GM19035 (cell line): ENCODE data around the gene RGS2.

Experiments
- ATAC-seq: cut with Tn5 transposase; IDR thresholded peaks from one replicate; pipeline ENCODE4 v1.9.1; 2021; ENCODE audit not compliant: unreplicated experiment

RGS2 gene

GRCh38 chr1:192830595-192831246 is 21.9 kb downstream of the RGS2 start:
- no peak for ATAC-seq

DNA sequence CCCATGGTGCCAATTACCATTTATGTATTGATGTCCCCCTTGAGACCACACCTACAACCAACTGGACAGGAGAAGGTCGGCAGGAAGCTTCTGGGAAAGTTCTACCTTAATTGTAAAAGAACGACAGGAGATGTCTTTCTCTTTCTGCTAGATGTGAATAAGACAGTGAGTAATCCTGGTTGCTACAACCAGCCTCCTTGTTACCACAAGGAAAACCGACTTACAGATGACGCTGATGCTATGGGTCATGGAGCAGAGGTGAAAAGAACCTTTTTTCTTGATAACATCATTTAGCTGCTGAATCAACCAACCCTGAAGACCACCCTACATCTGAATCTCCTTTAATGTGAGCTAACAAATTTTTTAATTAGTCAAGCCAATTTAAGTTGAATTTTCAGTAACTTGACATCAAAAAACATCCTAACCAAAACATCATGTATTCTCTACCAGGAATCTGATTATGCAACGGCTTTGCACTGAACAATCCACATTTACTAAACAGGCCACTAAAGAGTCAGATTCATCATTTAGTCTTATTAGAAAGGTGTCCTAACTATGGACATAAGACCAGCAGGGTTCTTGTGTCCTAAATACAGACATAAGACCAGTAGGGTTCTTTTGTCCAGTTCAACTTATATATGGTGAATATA is 23.0 kb downstream of the RGS2 start:
- no peak for ATAC-seq

GRCh38 chr1:192832492-192832891 is 23.7 kb downstream of the RGS2 start:
- ATAC-seq = no peak

DNA sequence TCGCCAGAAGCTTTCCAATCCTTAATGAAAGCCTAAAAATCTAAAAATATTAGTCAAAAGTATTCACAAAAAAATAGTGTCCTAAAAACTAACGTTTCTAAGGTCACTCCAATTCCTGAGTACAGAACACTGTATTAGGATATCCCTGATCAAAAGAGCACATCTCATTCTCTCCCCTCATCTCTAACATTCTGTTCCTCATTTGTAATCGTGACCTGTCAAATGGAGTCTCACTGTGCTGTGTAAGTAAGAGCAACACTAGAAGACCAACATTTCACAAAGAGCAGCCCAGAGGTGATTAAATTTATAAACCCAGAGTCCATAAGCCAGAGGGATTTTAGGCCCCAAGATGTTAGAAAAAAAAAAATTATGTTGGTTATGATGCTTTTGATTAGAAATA is 26.3 kb downstream of the RGS2 start:
- ATAC-seq = no peak

DNA sequence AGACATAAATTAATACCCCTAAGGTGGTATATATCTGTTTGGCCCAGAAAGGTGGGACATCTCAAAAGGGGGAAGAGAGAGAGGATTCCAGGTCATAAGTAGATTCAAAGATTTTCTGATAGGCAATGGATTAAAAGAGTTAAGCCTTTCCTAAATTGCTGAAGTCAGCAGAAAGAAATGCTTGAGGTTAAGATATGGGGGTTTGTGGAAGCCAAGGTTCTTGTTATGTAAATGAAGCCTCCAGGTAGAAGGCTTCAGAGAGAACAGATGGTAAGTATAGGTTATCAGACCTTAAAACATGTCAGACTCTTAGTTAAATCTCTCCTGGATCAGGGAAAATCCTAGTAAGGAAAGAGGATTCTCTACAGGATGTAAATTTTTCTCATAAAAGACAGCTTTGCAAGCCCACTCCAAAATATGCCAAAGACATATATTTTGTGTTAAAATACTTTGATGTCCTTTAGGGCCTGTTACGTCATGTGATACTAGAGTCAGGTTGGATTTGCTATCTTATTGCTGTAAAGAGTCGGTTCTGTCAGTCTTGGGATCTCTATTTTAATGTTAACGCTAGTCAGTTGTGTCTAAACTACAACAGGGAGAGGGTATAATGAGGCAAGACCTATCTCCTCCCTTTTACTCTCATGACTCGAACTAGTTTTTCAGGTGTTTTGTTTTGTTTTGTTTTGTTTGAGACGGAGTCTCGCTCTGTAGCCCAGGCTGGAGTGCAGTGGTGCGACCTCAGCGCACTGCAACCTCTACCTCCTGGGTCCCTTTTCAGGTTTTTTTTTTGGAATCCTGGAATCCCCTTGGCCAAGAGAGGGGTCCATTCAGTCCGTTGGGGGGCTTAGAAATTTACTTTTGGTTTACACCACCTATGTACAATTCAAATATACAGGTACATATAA is 30.6 kb downstream of the RGS2 start:
- ATAC-seq = no peak

- no peak for ATAC-seq
Measured at GRCh38 chr1:192844360-192844759, 35.5 kb downstream of the RGS2 start.

GRCh38 chr1:192846950-192847349 is 38.1 kb downstream of the RGS2 start:
- no peak for ATAC-seq

GRCh38 chr1:192849011-192849410 is 40.2 kb downstream of the RGS2 start:
- no peak for ATAC-seq

DNA sequence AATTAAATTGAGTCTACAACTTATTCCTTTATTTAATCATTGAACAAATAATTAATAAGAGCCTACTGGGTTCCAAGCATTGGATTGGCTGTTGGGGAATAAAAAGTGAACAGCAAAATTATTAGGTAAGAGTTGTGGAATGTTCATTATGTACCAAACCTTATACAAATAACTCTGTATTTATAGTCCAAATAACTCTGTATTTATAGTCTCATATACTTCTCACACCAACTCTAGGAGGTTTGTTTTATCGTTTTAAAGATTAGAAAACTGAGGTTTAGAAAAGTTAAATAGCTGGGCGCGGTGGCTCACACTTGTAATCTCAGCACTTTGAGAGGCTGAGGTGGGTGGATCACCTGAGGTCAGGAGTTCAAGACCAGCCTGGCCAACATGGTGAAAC is 40.6 kb downstream of the RGS2 start:
- ATAC-seq = no peak

DNA sequence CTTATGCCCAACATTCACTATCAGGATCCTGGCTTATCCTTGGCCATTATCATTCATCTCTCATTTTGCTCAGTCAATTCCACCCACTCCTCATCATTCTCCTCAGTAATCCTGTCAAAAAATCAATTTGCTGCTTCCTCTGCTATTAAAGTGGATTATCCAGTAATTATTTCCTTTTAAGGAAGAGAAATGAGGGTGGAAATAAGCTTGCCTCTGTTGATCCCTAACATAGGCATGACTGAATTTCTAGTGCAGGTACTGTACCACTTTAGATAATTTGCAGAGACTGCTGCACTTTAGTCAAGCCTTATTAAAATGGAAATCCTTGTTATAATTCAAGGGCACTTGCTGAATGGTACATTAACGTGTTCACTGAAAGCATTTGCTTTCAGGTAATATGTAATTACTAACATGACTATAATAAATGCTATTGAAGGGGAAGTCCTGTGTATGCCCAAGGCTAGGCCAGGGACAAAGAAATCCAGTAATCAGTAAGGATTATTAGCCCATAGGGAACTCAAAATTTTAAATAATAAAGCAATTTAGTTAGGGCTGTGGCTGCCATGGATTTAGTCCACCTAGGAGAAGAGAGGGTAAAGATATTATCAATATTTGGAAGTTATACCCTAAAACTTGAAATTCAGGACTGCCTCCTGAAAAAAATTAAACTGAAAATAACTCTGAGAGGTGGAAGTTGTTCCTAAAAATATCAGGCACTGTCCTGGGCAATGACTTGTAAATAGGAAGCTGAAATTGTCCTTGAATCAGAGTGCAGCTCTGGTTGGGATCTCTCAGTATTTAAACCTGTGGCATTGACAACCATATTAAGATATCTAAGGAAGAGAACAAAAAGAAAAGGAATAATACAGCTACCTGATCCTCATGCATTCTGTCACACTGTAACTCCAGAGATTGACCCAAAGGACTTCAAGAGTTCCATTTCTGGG is 43.4 kb downstream of the RGS2 start:
- no peak for ATAC-seq

GRCh38 chr1:192858456-192858855 is 49.6 kb downstream of the RGS2 start:
- ATAC-seq = no peak

GRCh38 chr1:192859808-192860207 is 51.0 kb downstream of the RGS2 start:
- ATAC-seq = no peak

GRCh38 chr1:192860478-192861185 is 51.8 kb downstream of the RGS2 start:
- no peak for ATAC-seq

GRCh38 chr1:192861860-192862259 is 53.0 kb downstream of the RGS2 start:
- no peak for ATAC-seq
